Stomach (tissue), 4 donors: ENCODE data around the gene LRRC8A.

Experiments
- EP300 ChIP-seq: sonication (generic); formaldehyde crosslinking; IDR thresholded peaks from one replicate; pipeline ENCODE4 v1.6.1; 2017; ENCODE audit warnings: antibody characterized with exemption
- POLR2A ChIP-seq, 4 donors: fragments of 450-650 bp; IDR thresholded peaks; one replicate each; pipeline ENCODE4 v1.6.1; 2016; ENCODE audit warnings: antibody characterized with exemption in 4 of 4, control low read depth in 2 of 4, mild to moderate bottlenecking in 1 of 4, moderate library complexity in 1 of 4
- POLR2AphosphoS5 ChIP-seq, 3 donors: sonication (generic); formaldehyde crosslinking; IDR thresholded peaks; one replicate each; pipeline ENCODE4 v1.6.1; 2016; ENCODE audit warnings: antibody characterized with exemption in 3 of 3
- TF ChIP-seq, protein P1 (sequence below), 7 experiments: fragments of 450-650 bp in 4 of 7; fragments of 200-600 bp in 3 of 7; sonication (generic) in 3 of 7; IDR thresholded peaks; one replicate each; pipeline ENCODE4 v1.5.1; 2016 to 2019; ENCODE audit warnings: antibody characterized with exemption in 7 of 7, control low read depth in 2 of 7, mild to moderate bottlenecking in 1 of 7

GRCh38 chr9:128917151-128917849 is 35.4 kb downstream of the LRRC8A start:
- TF ChIP-seq, protein P1, sequence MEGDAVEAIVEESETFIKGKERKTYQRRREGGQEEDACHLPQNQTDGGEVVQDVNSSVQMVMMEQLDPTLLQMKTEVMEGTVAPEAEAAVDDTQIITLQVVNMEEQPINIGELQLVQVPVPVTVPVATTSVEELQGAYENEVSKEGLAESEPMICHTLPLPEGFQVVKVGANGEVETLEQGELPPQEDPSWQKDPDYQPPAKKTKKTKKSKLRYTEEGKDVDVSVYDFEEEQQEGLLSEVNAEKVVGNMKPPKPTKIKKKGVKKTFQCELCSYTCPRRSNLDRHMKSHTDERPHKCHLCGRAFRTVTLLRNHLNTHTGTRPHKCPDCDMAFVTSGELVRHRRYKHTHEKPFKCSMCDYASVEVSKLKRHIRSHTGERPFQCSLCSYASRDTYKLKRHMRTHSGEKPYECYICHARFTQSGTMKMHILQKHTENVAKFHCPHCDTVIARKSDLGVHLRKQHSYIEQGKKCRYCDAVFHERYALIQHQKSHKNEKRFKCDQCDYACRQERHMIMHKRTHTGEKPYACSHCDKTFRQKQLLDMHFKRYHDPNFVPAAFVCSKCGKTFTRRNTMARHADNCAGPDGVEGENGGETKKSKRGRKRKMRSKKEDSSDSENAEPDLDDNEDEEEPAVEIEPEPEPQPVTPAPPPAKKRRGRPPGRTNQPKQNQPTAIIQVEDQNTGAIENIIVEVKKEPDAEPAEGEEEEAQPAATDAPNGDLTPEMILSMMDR (IDR thresholded peaks at IDR 0.05): no peak
- TF ChIP-seq POLR2A (IDR thresholded peaks at IDR 0.05) (no peak), EP300 (no peak), POLR2AphosphoS5 (IDR thresholded peaks at IDR 0.05) (peak; percentile 2 to 82 (median 39))
